Prostate gland (tissue), 2 donors: ENCODE data around the gene CHMP6. TPM values are rescaled to one million over a fixed set of nuclear protein-coding genes. Genes with fewer than 3 reads are reported as not detected.
A peak's percentile ranks its signal among the peaks of the same experiment; 100 is the strongest.

ENCODE experiments used
- DNase-seq: peaks from one replicate; pipeline ENCODE4 v3.0.0-alpha.2; 2019; ENCODE audit warnings: low spot score
- H3K27ac ChIP-seq, 2 donors: fragments of 200-600 bp; sonication (generic); 2 replicates each; pipeline ENCODE4 v1.5.1; 2017 to 2019
- H3K27me3 ChIP-seq: fragments of 200-600 bp; sonication (generic); replicated peaks from 2 replicates; pipeline ENCODE4 v1.5.1; 2019; ENCODE audit not compliant: insufficient read depth
- H3K36me3 ChIP-seq, 2 donors: fragments of 200-600 bp; sonication (generic); 1 replicate in 1 of 2; 2 replicates in 1 of 2; pipeline versions ENCODE4 v1.5.1 to v1.8.1; 2017 to 2019
- H3K4me1 ChIP-seq: fragments of 200-600 bp; sonication (generic); replicated peaks from 2 replicates; pipeline ENCODE4 v1.5.1; 2019
- H3K4me3 ChIP-seq, 2 donors: fragments of 200-600 bp; sonication (generic); 2 replicates each; pipeline ENCODE4 v1.5.1; 2017 to 2019
- H3K9me3 ChIP-seq: fragments of 200-600 bp; sonication (generic); 2 replicates; pipeline ENCODE4 v1.5.1; 2017
- POLR2A ChIP-seq: fragments of 450-650 bp; IDR thresholded peaks from one replicate; pipeline ENCODE4 v1.6.1; 2016; ENCODE audit warnings: antibody characterized with exemption, mild to moderate bottlenecking
- POLR2AphosphoS5 ChIP-seq: sonication (generic); formaldehyde crosslinking; IDR thresholded peaks from one replicate; pipeline ENCODE4 v1.6.1; 2017; ENCODE audit warnings: antibody characterized with exemption
- WGBS: methylation state at CpG from one replicate; pipeline ENCODE4 v1.1.5; 2018; 5-methylcytosine and 5-hydroxymethylcytosine counted together
- intact Hi-C: fragments of 100-400 bp; cut with DNase I; formaldehyde crosslinking; loops from one replicate; pipeline ENCODE4 v1.14.2; 2022
- total RNA-seq, 2 donors: library from RNA; depleted of rRNA; stranded (reverse); fragments of >200 nt; gene quantifications; one replicate each; pipeline ENCODE4 v1.1.0, GENCODE V29; 2016
- TF ChIP-seq, protein P1 (sequence below), 4 experiments: fragments of 200-600 bp in 2 of 4; fragments of 450-650 bp in 2 of 4; sonication (generic) in 2 of 4; IDR thresholded peaks; 1 replicate in 3 of 4; 2 replicates in 1 of 4; pipeline ENCODE4 v1.5.1; 2016 to 2019; ENCODE audit warnings: antibody characterized with exemption in 4 of 4, mild to moderate bottlenecking in 2 of 4, moderate library complexity in 2 of 4

Gene CHMP6
- total RNA-seq, 2 donors from 2014 or later, result 30.6 to 35.3 TPM

DNA sequence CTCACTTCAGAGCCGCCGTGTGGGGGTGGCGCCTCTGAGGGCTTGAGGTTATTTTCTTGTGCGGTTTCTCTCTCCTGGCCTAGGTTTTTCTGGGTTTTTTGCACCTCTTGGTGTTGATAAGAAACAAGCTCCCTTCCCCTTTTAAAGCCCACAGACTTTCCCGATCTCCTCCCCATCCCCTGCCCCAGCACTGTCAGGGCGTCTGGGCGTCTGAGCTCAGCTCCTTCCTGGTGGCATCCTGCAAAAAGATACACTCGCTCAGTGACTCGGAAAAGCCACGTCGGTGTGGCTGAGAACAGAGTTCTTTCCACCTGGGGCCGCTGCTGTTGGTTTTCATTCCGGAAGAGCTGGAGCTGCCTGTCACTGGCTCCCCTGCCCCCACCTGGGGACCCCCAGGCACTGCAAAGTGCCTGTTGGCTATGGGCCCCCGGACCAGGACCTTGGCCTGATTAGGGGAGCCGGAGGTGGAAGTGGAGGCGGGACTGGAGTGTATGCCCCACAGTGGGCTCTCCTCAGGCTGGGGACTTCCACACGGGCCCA lies 57.8 kb downstream of the CHMP6 start:
- intact Hi-C loops, result no loop called here
- no peaks in the 10 kb centered on the region for H3K36me3 ChIP-seq
- DNase-seq, result no peak
- no peaks in the 10 kb centered on the region for H3K9me3 ChIP-seq
- H3K27ac ChIP-seq, result peak overlapping the region; percentile 83 to 95
- peaks cover 59% of the 10 kb centered on the region for H3K4me1 ChIP-seq
- H3K27me3 ChIP-seq, result no peaks in the 10 kb centered on the region
- WGBS, result 67% methylated on average over 17 of the region's 17 CpGs
- TF ChIP-seq, protein P1, sequence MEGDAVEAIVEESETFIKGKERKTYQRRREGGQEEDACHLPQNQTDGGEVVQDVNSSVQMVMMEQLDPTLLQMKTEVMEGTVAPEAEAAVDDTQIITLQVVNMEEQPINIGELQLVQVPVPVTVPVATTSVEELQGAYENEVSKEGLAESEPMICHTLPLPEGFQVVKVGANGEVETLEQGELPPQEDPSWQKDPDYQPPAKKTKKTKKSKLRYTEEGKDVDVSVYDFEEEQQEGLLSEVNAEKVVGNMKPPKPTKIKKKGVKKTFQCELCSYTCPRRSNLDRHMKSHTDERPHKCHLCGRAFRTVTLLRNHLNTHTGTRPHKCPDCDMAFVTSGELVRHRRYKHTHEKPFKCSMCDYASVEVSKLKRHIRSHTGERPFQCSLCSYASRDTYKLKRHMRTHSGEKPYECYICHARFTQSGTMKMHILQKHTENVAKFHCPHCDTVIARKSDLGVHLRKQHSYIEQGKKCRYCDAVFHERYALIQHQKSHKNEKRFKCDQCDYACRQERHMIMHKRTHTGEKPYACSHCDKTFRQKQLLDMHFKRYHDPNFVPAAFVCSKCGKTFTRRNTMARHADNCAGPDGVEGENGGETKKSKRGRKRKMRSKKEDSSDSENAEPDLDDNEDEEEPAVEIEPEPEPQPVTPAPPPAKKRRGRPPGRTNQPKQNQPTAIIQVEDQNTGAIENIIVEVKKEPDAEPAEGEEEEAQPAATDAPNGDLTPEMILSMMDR (IDR thresholded peaks at IDR 0.05), result no peak
- no peak for TF ChIP-seq POLR2AphosphoS5
- no peak for TF ChIP-seq POLR2A
- no peak overlapping the region for H3K4me3 ChIP-seq

Other genes with a start within 250 kb of the CHMP6 start
- 100 to 1,000 TPM; 125 to 148 TPM for gene BAIAP2, start 43.3 kb downstream of the CHMP6 start, total RNA-seq
- not detected for gene PVALEF, start 173.7 kb downstream of the CHMP6 start, total RNA-seq
- gene AATK, start 174.4 kb downstream of the CHMP6 start, total RNA-seq, result 1 to 10 TPM; 5.2 to 6.6 TPM
- gene CEP131, start 231.1 kb downstream of the CHMP6 start, total RNA-seq, result 10 to 100 TPM in 1 of 2 donors, 1 to 10 TPM in 1; 7.1 to 24.0 TPM
- gene TEPSIN, start 247.2 kb downstream of the CHMP6 start, total RNA-seq, result 10 to 100 TPM; 35.6 to 81.5 TPM
- 10 to 100 TPM; 27.4 to 43.1 TPM for gene NDUFAF8, start 247.5 kb downstream of the CHMP6 start, total RNA-seq